Activated gamma-delta T cell (primary cell): ENCODE data around the gene CDCP2.
"Not testable (repeated sequence)": the region's sequence is repeated elsewhere in the genome, so short reads cannot be mapped to it uniquely, and the experiment has no call there.

ENCODE experiments used
- DNase-seq: peaks from one replicate; lab custom pipeline; 2025; lab: John Stamatoyannopoulos, UW

CDCP2 gene

GRCh38 chr1:54168206-54168965, 15.6 kb upstream of the CDCP2 start:
- DNase-seq: no peak

- no peak for DNase-seq
Observed at GRCh38 chr1:54167422-54168139, 14.8 kb upstream of the CDCP2 start.

GRCh38 chr1:54166357-54166756, 13.6 kb upstream of the CDCP2 start:
- not testable (repeated sequence) for DNase-seq

GRCh38 chr1:54165146-54165545, 12.3 kb upstream of the CDCP2 start:
- DNase-seq: no peak

GRCh38 chr1:54163573-54163972, 10.8 kb upstream of the CDCP2 start:
- no peak for DNase-seq

- DNase-seq: no peak
Observed at GRCh38 chr1:54163051-54163450, 10.3 kb upstream of the CDCP2 start.

- DNase-seq: no peak
Observed at GRCh38 chr1:54161495-54162168, 8.8 kb upstream of the CDCP2 start.

GRCh38 chr1:54160351-54160750, 7.6 kb upstream of the CDCP2 start:
- DNase-seq: no peak

GRCh38 chr1:54159733-54160316, 7.0 kb upstream of the CDCP2 start:
- no peak for DNase-seq

GRCh38 chr1:54158071-54158470, 5.3 kb upstream of the CDCP2 start:
- no peak for DNase-seq

GRCh38 chr1:54157401-54157800, 4.6 kb upstream of the CDCP2 start:
- DNase-seq: no peak

GRCh38 chr1:54156986-54157385, 4.2 kb upstream of the CDCP2 start:
- DNase-seq: no peak

- no peak for DNase-seq
Observed at GRCh38 chr1:54156201-54156600, 3.4 kb upstream of the CDCP2 start.

- DNase-seq: no peak
Observed at GRCh38 chr1:54153535-54154439, 987 bp upstream of the CDCP2 start.

- DNase-seq: no peak
Observed at GRCh38 chr1:54151013-54151412, 1.8 kb downstream of the CDCP2 start.

GRCh38 chr1:54149734-54150133, 3.1 kb downstream of the CDCP2 start:
- DNase-seq: no peak

GRCh38 chr1:54144366-54144765, 8.4 kb downstream of the CDCP2 start:
- DNase-seq: no peak

- DNase-seq: no peak
Observed at GRCh38 chr1:54142146-54142900, 10.5 kb downstream of the CDCP2 start.

- no peak for DNase-seq
Observed at GRCh38 chr1:54139711-54140110, 13.1 kb downstream of the CDCP2 start.

- no peak for DNase-seq
Observed at GRCh38 chr1:54138994-54139393, 13.8 kb downstream of the CDCP2 start.
